ENCODE measurements around the gene FEZF2. TPM values are rescaled to one million over a fixed set of nuclear protein-coding genes. Genes with fewer than 3 reads are reported as not detected.

The FEZF2 gene
- total and polyA plus RNA-seq, 2 of the 8 experiments (the other 6 are each of a cell fraction or from before 2014, with no cell fraction given) = 0.06 TPM; not detected in 1

DNA sequence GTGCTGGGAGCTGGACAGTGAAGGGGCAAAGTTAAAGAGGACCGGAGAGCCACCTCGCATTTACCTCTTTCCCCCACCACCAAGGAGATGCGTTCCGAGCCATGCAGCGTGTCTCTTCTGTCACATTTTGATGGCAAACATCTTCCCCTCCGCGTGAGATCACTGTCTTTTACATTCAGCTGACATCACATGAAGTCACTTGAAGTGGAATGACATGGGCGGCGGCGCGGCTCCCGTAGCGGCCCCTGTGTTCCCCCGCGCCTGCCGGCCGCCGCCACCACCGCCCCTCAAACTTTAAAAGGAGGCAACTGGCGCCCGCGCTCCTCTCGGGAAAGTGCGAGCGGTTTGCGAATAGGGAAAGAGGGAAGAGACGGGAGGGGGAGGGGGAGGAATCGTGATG, at the start of gene FEZF2 (continued):
- TF ChIP-seq EZH2 (IDR thresholded peaks at IDR 0.05; ENCODE audit: low read depth, low read length, severe bottlenecking) (peak; percentile 93), KDM4A (IDR thresholded peaks at IDR 0.05; ENCODE audit: low read depth, low read length, severe bottlenecking) (peak; percentile 24), TAF7 (optimal IDR thresholded peaks at IDR 0.05; ENCODE audit: borderline replicate concordance, low read depth, low read length) (no peak), EP300 (IDR thresholded peaks at IDR 0.05; ENCODE audit: borderline replicate concordance in 1 of 2, low read depth in 2 of 2, low read length in 2 of 2) (no peak), RNF2 (IDR thresholded peaks at IDR 0.05; ENCODE audit: borderline replicate concordance, low read depth, low read length, missing control alignments, poor library complexity, severe bottlenecking) (peak; percentile 82), SIN3A (conservative IDR thresholded peaks at IDR 0.05 in 1 of 2, IDR thresholded peaks at IDR 0.05 in 1 of 2; ENCODE audit: low read depth in 1 of 2, low read length in 2 of 2) (no peak)
